Measurements from ENCODE around the gene PGAP6.

PGAP6 gene

DNA sequence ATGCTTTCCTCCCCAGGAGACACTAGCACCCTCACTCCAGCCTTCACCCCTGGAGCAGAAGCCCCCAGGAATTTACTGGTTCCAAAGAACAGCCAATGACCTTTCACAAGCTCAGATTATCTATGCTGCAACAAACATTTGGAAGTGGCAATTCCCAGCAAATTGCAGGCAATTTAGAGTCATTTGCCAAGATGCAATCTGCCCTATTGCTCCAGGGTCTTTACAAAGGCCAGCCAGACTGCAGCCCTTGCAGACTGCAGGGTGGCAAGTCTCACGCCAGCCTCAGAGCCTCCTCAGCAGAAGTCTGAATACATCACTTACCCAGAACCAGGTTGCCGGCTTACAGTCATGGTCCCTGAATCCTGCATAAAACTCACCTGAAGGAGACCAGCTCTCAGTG lies 51.0 kb downstream of the PGAP6 start:
- H3K36me3 ChIP-seq (replicated peaks) = no peaks in the 10 kb centered on the region
- TF ChIP-seq, protein P1, sequence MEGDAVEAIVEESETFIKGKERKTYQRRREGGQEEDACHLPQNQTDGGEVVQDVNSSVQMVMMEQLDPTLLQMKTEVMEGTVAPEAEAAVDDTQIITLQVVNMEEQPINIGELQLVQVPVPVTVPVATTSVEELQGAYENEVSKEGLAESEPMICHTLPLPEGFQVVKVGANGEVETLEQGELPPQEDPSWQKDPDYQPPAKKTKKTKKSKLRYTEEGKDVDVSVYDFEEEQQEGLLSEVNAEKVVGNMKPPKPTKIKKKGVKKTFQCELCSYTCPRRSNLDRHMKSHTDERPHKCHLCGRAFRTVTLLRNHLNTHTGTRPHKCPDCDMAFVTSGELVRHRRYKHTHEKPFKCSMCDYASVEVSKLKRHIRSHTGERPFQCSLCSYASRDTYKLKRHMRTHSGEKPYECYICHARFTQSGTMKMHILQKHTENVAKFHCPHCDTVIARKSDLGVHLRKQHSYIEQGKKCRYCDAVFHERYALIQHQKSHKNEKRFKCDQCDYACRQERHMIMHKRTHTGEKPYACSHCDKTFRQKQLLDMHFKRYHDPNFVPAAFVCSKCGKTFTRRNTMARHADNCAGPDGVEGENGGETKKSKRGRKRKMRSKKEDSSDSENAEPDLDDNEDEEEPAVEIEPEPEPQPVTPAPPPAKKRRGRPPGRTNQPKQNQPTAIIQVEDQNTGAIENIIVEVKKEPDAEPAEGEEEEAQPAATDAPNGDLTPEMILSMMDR (IDR thresholded peaks at IDR 0.05; ENCODE audit: low read depth, low read length, missing control alignments) = no peak
- no peak for DNase-seq
- H3K4me3 ChIP-seq (ENCODE audit: low read depth, low read length) = no peak overlapping the region
- in situ Hi-C loops (cut with HindIII; ENCODE audit: low pct_ligation_motif_present, low sequenced_read_pairs) = no loop called here
- H3K27ac ChIP-seq = no peak overlapping the region
- no peaks in the 10 kb centered on the region for H3K27me3 ChIP-seq (replicated peaks)

DNA sequence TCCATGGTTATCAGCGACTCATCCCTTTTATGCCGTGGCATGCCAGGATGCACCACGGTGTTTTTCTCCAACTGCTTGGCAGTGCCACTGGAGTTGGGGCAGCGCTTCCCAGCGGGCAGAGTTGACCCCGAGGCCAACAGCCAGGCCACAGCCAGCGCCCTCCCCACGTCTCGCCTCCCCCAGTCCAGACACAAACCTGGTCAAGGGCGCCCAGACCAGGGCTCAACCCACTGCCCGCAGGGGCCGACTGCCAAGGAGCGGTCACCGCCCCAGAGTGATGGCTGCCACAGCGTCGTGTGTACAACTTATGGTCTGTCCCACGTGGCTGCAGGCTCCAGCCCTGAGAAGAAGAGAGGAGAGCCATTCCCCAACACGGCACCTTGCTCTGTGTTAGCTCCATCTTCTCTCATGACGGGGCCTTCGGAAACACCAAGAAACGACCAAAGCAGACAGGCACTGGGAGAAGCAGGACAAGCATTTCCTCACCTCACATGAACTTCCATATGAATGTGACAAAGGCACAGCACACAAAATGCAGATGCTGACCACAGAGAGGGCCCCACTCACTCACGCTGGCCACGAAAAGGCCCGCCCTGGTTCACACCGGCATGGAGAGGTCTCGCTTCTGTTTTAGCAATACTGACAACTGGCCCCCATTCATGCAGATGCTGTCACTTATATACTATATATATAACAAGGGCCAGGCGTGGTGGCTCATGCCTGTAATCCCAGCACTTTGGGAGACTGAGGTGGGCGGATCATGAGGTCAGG lies 56.2 kb downstream of the PGAP6 start:
- Histone ChIP-seq H3K27me3 (replicated peaks) (no peaks in the 10 kb centered on the region), H3K36me3 (replicated peaks) (peaks cover 3% of the 10 kb centered on the region), H3K4me3 (ENCODE audit: low read depth, low read length) (no peak overlapping the region), H3K27ac (no peak overlapping the region)
- in situ Hi-C loops (cut with HindIII; ENCODE audit: low pct_ligation_motif_present, low sequenced_read_pairs) = no loop called here
- DNase-seq = no peak
- TF ChIP-seq, protein P1 (IDR thresholded peaks at IDR 0.05; ENCODE audit: low read depth, low read length, missing control alignments) = no peak

DNA sequence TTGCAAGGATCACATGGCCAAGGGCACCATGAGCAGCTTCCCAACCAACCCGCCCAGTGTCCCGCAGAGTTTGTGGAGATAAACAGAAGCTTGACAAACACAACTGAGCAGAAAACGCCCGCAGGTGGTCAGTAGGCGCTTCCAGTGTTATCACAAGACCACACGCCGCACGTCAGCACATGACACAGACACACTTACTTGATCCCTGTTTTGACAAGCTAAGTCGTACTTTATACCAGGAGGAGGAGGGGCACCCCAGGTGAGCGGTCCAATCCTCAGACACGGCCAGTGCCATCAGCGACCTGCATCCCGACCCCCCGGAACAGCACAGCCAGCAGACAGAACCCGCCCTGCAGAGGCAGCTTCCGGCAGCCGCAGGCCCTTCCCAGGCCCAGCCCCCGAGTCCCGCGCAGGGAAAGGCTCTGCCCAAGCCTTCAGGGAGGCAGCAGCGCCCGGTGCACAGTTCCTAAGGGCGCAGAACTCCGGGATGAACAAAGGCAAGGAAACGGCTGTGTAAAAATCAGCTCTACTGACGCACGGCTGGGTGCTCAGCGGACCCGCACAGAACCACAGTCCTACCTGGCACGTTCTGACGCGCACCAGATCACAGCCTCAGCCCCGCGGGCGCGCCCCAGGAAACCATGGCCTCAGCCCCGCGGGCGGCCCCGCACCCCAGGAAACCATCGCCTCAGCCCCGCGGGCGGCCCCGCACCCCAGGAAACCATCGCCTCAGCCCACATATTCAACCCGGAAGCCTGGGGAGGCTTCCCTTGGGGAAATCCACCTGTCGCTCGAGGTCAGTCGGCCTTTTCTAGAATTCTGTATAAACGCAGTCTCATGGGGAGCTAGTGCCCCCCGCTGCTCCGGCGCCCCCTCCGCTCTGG lies 57.1 kb downstream of the PGAP6 start:
- Histone ChIP-seq H3K27me3 (replicated peaks) (no peaks in the 10 kb centered on the region), H3K4me3 (ENCODE audit: low read depth, low read length) (no peak overlapping the region), H3K27ac (no peak overlapping the region), H3K36me3 (replicated peaks) (peaks cover 3% of the 10 kb centered on the region)
- in situ Hi-C loops (cut with HindIII; ENCODE audit: low pct_ligation_motif_present, low sequenced_read_pairs) = no loop called here
- DNase-seq = no peak
- TF ChIP-seq, protein P1 (IDR thresholded peaks at IDR 0.05; ENCODE audit: low read depth, low read length, missing control alignments) = no peak

GRCh38 chr16:324201-324450 lies 57.7 kb downstream of the PGAP6 start:
- H3K27me3 ChIP-seq (replicated peaks) = no peaks in the 10 kb centered on the region
- no peak overlapping the region for H3K4me3 ChIP-seq (ENCODE audit: low read depth, low read length)
- no peak for DNase-seq
- peaks cover 3% of the 10 kb centered on the region for H3K36me3 ChIP-seq (replicated peaks)
- TF ChIP-seq, protein P1 (IDR thresholded peaks at IDR 0.05; ENCODE audit: low read depth, low read length, missing control alignments) = no peak
- H3K27ac ChIP-seq = no peak overlapping the region
- in situ Hi-C loops (cut with HindIII; ENCODE audit: low pct_ligation_motif_present, low sequenced_read_pairs) = no loop called here

DNA sequence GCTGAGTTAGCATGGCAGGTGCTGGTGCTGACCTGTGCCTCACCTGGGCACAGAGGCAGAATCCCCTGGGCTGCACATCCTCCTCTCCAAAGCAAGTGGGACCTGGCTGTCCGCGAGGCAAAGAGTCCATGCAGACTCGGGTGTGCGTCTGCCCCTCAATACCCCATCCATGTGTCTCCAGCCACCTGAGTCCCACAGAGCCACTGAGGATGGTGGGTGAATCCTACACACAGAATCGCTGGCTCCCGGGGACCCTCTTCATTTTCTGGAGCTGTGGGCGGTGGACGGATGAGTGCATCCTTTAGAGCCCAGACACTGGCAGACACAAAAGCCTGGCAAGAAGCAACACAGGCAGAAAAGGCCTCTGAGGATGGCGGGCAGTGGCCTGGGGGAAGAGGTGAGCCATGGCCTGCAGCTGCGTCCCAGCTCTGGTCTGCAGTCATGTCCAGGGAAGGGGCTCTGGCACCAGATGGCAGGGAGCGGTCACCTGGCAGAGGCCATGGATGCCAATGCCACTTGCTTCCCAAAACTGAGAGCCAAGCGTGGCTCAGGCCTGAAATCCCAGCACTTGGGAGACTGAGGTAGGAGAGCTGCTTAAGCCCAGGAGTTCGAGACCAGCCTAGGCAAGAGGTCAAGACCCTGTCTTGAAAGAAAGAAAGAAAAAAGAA lies 59.2 kb downstream of the PGAP6 start:
- Histone ChIP-seq H3K4me3 (ENCODE audit: low read depth, low read length) (no peak overlapping the region), H3K36me3 (replicated peaks) (peaks cover 3% of the 10 kb centered on the region), H3K27ac (no peak overlapping the region), H3K27me3 (replicated peaks) (no peaks in the 10 kb centered on the region)
- in situ Hi-C loops (cut with HindIII; ENCODE audit: low pct_ligation_motif_present, low sequenced_read_pairs) = no loop called here
- TF ChIP-seq, protein P1 (IDR thresholded peaks at IDR 0.05; ENCODE audit: low read depth, low read length, missing control alignments) = no peak
- no peak for DNase-seq

Data from brain microvascular endothelial cell (primary cell).